ENCODE results near the gene CRYGN.

The CRYGN gene

DNA sequence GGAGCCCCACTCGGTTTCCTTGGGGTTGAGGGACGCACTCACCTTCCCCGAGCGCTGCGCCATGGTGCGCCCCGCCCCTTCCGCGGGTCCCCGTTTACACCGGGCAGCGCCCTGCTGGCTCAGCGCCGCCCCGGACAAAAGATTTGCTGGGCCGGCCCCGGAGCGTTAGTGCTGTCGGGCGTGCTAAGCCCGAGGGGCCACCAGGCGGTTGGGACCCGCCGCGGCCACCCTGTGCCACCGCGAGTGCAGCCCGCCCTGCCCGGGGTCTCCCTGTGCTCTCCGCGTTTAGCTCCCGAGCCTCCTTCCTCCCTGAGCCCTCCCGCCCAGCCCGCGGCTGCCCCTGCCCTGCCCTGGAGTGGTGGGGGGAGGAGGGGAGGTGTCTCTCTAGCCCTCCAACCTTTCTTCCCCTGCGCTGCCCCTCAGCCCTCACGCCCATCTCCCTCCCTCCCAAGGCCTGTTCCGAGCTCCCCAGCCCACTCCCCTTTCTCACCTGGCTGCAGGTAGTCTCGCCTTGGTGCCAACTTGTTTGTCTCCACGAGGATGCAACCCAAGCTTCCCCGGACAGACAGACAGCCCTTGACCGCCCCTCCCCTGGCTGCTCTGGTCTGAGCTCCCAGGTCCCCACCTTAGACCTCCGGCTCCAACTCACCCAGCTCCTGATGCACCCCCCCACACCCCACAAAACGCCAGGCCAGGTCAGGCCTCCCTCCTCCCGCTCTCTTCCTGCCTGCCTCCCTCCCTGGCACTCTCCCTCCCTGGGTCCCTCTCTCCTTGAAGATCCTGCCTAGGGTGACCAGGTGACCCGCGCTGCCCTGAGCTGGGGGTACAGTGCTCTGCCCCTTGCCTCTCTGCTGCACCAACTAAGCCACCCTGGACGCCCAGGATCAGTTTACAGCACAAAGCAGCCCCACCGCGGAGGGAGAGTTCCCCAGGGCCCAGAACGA is at the start of gene CRYGN:
Gene CRYGN, minus strand, starts transcription at position 287 of the 944 bp plus-strand sequence. Its CDS starts 224 bp downstream, at position 63.
- TF ChIP-seq GATA3 (IDR thresholded peaks at IDR 0.05; ENCODE audit: low read depth, low read length) (no peak), GATA2 (IDR thresholded peaks at IDR 0.05; ENCODE audit: low read depth, low read length) (no peak)

DNA sequence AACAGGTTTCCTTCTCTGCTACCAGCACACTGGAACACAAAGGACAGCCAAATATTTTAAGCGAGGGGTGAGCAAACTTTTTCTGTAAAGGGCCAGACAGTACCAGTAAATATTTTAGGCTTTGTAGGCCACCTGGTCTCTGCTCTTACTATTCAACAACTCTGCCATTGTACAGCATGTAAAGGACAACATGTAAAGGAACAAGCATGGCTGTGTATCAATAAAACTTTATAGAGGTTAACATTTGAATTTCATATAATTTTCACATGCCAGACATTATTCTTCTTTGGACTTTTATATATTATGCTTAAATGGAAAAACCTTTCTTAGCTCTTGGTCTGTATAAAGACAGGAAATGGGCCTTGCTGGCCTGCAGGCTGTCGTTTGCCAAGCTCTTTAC is 49.6 kb upstream of the CRYGN start:
- TF ChIP-seq GATA2 (IDR thresholded peaks at IDR 0.05; ENCODE audit: low read depth, low read length) (no peak), GATA3 (IDR thresholded peaks at IDR 0.05; ENCODE audit: low read depth, low read length) (no peak)

DNA sequence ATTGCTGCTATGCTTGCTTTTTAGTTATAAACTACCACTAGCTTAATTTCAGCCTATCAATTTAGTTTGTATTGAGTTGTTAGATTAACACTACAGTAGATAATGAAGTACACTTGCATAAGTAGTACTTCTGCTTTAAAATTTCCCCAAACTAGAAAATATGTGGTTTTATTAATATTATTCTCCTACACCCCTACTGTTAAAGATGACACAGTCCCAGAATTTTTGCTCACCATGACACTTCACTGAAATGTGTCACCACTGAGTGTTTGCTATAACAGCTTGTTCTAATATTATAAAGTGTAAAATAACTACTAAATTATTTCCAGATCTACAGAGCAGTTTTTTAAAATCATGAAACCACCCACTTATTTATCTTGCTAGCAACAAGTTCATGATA is 48.2 kb upstream of the CRYGN start:
- TF ChIP-seq GATA2 (IDR thresholded peaks at IDR 0.05; ENCODE audit: low read depth, low read length) (no peak), GATA3 (IDR thresholded peaks at IDR 0.05; ENCODE audit: low read depth, low read length) (no peak)

DNA sequence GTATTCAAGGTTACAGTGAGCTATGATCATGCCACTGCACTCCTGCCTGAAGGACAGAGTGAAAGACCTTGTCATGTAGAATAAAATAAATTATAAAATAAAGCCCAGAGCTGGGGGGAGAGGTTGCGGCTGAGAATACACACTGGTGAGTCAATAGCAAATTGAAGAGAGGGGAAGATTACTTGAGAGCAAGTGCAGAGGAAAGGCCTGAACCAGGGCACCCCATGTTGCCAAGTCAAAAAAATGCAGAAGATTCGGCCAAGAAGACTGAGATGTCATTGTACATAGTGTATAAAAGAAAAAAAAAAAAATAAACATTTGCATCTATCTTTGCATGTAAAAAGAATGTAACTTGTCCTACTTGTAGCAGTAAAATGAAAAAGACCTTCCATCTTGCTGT is 47.3 kb upstream of the CRYGN start:
- no peak for TF ChIP-seq GATA2 (IDR thresholded peaks at IDR 0.05; ENCODE audit: low read depth, low read length)

- TF ChIP-seq GATA2 (IDR thresholded peaks at IDR 0.05; ENCODE audit: low read depth, low read length) = no peak
- TF ChIP-seq GATA3 (IDR thresholded peaks at IDR 0.05; ENCODE audit: low read depth, low read length) = no peak
Measured at GRCh38 chr7:151486074-151486473, 46.1 kb upstream of the CRYGN start.

GRCh38 chr7:151484971-151485707 is 45.2 kb upstream of the CRYGN start:
- no peak for TF ChIP-seq GATA3 (IDR thresholded peaks at IDR 0.05; ENCODE audit: low read depth, low read length)
- no peak for TF ChIP-seq GATA2 (IDR thresholded peaks at IDR 0.05; ENCODE audit: low read depth, low read length)

GRCh38 chr7:151483711-151483983 is 43.7 kb upstream of the CRYGN start:
- TF ChIP-seq GATA3 (IDR thresholded peaks at IDR 0.05; ENCODE audit: low read depth, low read length) = no peak
- TF ChIP-seq GATA2 (IDR thresholded peaks at IDR 0.05; ENCODE audit: low read depth, low read length) = no peak

DNA sequence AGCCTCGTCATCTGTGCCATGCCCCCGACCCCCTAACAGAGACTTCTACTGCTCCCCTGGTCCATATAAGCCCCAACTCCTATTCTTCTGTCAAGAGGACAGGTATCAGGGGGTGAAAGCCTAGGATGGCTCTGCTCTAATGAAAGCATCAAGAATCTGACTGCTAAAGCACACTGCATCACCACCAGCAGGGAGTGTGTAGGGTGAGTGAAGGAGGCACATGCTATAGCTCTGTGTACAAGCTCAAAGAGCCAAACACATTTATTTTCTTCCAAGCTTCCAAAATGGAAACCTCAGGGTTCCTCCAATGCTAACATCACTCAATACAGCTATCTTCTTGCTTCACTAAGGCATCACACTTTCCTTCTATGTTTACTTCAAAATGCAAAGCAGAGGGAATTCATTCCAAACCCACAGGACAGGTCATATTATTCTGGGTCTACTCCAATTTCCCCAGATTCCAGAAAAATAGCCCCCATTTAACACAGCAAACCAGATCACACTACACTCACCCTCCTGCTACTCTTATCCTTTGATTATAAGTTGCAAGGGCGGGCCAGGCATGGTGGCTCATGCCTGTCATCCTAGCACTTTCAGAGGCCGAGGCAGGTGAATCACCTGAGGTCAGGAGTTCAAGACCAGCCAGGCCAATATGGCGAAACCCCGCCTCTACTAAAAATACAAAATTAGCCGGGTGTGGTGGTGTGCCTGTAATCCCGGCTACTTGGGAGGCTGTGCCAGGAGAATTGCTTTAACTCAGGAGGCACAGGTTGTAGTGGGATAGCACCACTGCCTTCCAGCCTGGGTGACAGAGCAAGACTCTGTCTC is 43.2 kb upstream of the CRYGN start:
- TF ChIP-seq GATA3 (IDR thresholded peaks at IDR 0.05; ENCODE audit: low read depth, low read length) = no peak
- no peak for TF ChIP-seq GATA2 (IDR thresholded peaks at IDR 0.05; ENCODE audit: low read depth, low read length)

DNA sequence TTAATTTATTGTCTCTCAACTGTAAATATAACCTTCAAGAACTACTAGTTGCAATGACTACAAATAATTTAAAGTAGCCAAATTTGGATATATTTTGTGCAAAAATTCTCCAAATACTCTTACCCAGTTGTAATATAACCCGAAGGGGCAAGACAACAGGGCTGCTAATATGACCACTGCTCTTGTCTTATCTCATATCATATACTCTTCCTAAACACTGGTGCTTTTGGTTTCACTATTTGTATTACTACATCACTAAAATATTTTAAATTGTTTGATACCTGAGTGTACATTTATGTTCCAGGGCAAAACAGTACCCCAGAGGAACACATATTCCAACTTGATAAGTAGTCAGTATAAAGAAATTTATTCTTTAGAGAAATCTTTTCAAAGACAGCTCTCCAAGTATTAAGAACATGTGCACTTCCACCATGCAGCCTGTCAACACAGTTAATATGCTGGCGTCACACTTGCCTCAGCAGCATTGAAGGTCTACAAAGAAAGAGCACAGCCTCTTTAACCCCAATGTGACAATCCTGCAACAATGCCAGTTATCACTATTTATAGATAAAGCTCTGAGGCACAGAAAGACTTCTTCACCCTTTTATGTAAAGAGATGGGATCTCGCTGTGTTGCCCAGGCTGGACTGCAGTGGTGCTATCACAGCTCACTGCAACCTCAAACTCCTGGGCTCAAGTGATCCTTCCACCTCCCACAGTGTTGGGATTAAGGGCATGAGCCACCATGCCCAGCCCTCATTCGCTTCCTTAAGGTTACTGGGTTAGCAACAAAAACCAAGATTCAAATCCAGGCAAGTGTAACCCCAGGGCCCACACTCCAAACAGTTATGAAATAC is 41.9 kb upstream of the CRYGN start:
- TF ChIP-seq GATA2 (IDR thresholded peaks at IDR 0.05; ENCODE audit: low read depth, low read length) (no peak), GATA3 (IDR thresholded peaks at IDR 0.05; ENCODE audit: low read depth, low read length) (no peak)

DNA sequence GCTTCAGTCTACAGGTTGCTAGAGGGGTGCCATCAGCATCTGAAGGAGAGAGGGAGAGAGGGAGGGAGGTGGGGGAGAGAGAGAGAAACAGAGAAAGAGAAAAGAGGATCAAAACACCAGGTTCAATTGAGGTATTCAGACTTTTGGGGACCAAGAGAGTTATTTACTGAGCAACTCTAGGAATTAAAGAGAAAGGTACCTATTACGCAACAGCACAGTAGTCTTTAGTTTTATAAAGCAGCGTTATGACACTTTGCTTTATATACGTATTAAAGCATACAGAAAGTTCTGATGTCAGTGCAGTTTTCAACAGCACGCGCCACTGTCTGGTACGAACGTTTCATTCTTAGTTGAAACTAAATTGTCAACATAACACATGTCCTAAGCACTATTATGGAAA is 37.9 kb upstream of the CRYGN start:
- TF ChIP-seq GATA2 (IDR thresholded peaks at IDR 0.05; ENCODE audit: low read depth, low read length) = no peak
- no peak for TF ChIP-seq GATA3 (IDR thresholded peaks at IDR 0.05; ENCODE audit: low read depth, low read length)

GRCh38 chr7:151472644-151473380 is 32.9 kb upstream of the CRYGN start:
- TF ChIP-seq GATA3 (IDR thresholded peaks at IDR 0.05; ENCODE audit: low read depth, low read length) (no peak), GATA2 (IDR thresholded peaks at IDR 0.05; ENCODE audit: low read depth, low read length) (no peak)

DNA sequence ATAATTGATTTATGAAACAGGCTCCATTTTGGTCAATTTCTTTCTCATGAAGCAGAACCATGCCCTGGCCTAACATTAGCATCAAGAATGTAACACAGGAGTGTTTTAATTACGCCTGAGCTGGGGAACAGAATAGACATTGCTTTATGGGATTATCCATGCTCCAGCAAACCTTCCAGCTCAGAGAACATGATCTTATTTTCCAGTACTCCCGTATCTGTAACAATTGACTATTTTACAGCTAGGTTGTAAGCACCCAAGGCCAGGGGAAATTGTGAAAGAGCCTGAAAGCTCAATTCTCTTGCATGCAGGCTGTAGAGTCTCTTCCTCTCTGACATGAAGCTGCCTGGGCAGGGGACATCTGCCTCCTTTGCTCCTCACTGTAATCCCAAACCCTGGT is 30.8 kb upstream of the CRYGN start:
- TF ChIP-seq GATA3 (IDR thresholded peaks at IDR 0.05; ENCODE audit: low read depth, low read length) = no peak
- no peak for TF ChIP-seq GATA2 (IDR thresholded peaks at IDR 0.05; ENCODE audit: low read depth, low read length)

GRCh38 chr7:151469281-151469680 is 29.3 kb upstream of the CRYGN start:
- TF ChIP-seq GATA2 (IDR thresholded peaks at IDR 0.05; ENCODE audit: low read depth, low read length) (no peak), GATA3 (IDR thresholded peaks at IDR 0.05; ENCODE audit: low read depth, low read length) (no peak)

All from SH-SY5Y (cell line).